ENCODE results near the gene AGPAT3. TPM values are rescaled to one million over a fixed set of nuclear protein-coding genes. Genes with fewer than 3 reads are reported as not detected.
A peak's percentile ranks its signal among the peaks of the same experiment; 100 is the strongest.

AGPAT3 gene
- total RNA-seq, 4 donors from 2014 or later = 63.5 to 225 (median 161) TPM

DNA sequence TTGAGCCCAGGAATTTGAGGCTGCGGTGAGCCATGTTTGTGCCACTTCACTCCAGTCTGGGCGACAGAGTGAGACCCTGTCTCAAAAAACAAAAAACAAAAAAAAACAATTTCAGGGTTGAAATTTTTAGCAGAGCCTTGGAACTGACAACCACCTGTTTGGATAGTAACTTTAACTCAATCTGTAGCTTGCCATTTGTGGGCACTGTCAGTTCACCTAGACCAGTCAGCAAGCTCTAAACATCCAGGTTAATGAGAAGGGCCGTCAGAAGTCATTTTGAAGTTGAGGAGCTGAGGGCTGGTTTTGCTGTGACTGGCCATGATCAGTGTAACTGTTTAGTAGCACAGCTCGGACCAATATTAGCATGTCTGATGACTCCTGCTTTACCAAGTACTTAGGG is 155.5 kb downstream of the AGPAT3 start:
- Histone ChIP-seq H3K36me3 (no peaks in the 10 kb centered on the region), H3K4me1 (peaks cover 0 to 59% (median 11%) of the 10 kb centered on the region in 4 donors), H3K4me3 (no peak overlapping the region), H3K27ac (no peak overlapping the region), H3K27me3 (no peaks in the 10 kb centered on the region), H3K9me3 (no peaks in the 10 kb centered on the region)
- DNase-seq = no peak
- TF ChIP-seq POLR2A (IDR thresholded peaks at IDR 0.05) = no peak
- TF ChIP-seq, protein P1, sequence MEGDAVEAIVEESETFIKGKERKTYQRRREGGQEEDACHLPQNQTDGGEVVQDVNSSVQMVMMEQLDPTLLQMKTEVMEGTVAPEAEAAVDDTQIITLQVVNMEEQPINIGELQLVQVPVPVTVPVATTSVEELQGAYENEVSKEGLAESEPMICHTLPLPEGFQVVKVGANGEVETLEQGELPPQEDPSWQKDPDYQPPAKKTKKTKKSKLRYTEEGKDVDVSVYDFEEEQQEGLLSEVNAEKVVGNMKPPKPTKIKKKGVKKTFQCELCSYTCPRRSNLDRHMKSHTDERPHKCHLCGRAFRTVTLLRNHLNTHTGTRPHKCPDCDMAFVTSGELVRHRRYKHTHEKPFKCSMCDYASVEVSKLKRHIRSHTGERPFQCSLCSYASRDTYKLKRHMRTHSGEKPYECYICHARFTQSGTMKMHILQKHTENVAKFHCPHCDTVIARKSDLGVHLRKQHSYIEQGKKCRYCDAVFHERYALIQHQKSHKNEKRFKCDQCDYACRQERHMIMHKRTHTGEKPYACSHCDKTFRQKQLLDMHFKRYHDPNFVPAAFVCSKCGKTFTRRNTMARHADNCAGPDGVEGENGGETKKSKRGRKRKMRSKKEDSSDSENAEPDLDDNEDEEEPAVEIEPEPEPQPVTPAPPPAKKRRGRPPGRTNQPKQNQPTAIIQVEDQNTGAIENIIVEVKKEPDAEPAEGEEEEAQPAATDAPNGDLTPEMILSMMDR (IDR thresholded peaks at IDR 0.05) = no peak

DNA sequence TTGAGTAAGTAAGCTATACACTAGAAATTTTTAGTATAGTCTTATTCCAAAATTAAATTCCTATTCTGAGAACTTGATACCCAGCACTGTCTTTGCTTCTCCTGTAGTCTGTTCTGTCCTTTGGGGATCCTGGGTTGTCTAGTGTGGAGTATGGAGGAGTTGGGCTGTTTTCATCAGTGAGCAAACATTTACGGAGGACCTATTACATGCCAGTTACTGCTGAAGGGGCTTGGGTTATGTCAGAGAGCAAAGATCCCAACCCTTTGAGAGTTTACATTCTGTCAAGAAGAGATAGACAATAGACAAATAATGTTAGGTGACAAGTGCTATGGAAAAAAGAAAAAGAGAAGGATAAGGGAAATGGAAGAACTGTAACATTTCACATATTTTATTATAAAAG is 156.0 kb downstream of the AGPAT3 start:
- Histone ChIP-seq H3K4me1 (peaks cover 0 to 58% (median 11%) of the 10 kb centered on the region in 4 donors), H3K4me3 (no peak overlapping the region), H3K9me3 (no peaks in the 10 kb centered on the region), H3K27me3 (no peaks in the 10 kb centered on the region), H3K36me3 (no peaks in the 10 kb centered on the region), H3K27ac (no peak overlapping the region)
- DNase-seq = no peak
- TF ChIP-seq, protein P1 (IDR thresholded peaks at IDR 0.05) = no peak
- no peak for TF ChIP-seq POLR2A (IDR thresholded peaks at IDR 0.05)

DNA sequence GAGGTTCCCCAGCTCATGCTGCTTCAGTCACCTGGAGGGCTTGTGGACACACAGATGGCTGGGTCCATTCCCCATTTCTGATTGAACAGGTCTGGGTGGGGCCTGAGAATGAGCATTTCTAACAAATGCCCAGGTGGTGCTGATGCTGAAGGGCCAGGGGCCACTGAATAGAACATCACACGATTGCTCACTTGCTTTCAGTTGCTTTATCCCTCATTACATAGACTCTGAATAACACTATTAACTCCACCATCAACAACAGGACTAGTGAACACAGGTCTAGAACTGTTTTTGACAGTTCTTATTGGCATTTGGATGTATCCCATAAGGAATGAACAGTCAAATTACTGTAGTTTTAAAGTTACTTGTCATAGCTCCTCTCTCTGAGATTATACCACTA is 159.2 kb downstream of the AGPAT3 start:
- no peak for DNase-seq
- H3K27ac ChIP-seq = no peak overlapping the region

GRCh38 chr21:44024887-44025353 is 159.9 kb downstream of the AGPAT3 start:
- H3K9me3 ChIP-seq = no peaks in the 10 kb centered on the region
- peaks cover 0 to 42% (median 8%) of the 10 kb centered on the region in 4 donors for H3K4me1 ChIP-seq
- H3K27me3 ChIP-seq = no peaks in the 10 kb centered on the region
- H3K27ac ChIP-seq = peak overlapping the region in 2 of 4 donors; percentile 3 to 23
- TF ChIP-seq, protein P1 (IDR thresholded peaks at IDR 0.05) = no peak
- no peak for TF ChIP-seq POLR2A (IDR thresholded peaks at IDR 0.05)
- H3K36me3 ChIP-seq = no peaks in the 10 kb centered on the region
- no peak overlapping the region for H3K4me3 ChIP-seq
- DNase-seq = no peak

More for the DNA sequence above, 159.2 kb downstream of the AGPAT3 start:
- H3K4me1 ChIP-seq = peaks cover 0 to 46% (median 8%) of the 10 kb centered on the region in 4 donors
- no peaks in the 10 kb centered on the region for H3K9me3 ChIP-seq
- no peak for TF ChIP-seq POLR2A (IDR thresholded peaks at IDR 0.05)
- TF ChIP-seq, protein P1 (IDR thresholded peaks at IDR 0.05) = no peak
- H3K27me3 ChIP-seq = no peaks in the 10 kb centered on the region
- no peak overlapping the region for H3K4me3 ChIP-seq
- H3K36me3 ChIP-seq = no peaks in the 10 kb centered on the region

DNA sequence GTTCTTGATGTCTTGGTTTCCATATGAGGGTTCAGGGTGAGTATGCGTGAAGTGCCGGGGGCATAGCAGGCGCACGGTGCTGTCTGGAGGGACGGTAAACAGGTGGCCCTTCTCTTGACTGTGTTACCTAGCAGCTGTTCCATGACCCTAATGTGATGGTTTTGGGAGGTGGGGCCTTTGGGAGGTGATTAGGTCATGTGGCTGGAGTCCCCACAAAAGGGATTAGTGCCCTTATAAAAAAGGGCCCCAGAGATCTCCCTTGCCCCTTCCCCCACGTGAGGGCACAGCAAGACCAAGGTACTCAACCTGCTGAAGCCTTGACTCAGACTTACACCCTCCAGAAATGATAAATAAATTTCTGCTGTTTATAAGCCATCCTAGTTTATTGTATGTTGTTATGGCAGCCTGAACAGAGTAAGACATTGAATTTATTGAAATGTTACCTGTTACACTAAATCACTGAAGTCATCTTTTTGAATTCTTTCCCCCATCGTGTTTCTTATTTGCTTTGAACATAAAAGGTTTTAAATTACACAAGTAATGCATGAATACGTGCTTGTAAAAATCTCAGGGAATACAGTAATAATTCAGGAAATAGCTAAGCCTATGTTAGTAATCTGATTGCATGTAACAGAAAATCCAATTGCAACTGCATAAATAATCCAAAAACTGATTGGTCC is 162.7 kb downstream of the AGPAT3 start:
- no peak for DNase-seq
- TF ChIP-seq, protein P1 (IDR thresholded peaks at IDR 0.05) = no peak
- no peak for TF ChIP-seq POLR2A (IDR thresholded peaks at IDR 0.05)
- Histone ChIP-seq H3K27me3 (no peaks in the 10 kb centered on the region), H3K9me3 (no peaks in the 10 kb centered on the region), H3K36me3 (peaks cover 0 to 4% (median 0%) of the 10 kb centered on the region in 3 donors), H3K4me3 (no peak overlapping the region), H3K4me1 (peaks cover 0 to 27% (median 8%) of the 10 kb centered on the region in 4 donors), H3K27ac (no peak overlapping the region)
